Activated gamma-delta T cell treated with anti-CD3 and anti-CD28 coated beads, Interleukin-2, amount 50 U/mL, for 16 hours (primary cell): ENCODE results near the gene PZP.

Experiments
- DNase-seq: peaks from one replicate; pipeline ENCODE4 v3.0.0-alpha.2; 2020; ENCODE audit warnings: low read depth

PZP gene

DNA sequence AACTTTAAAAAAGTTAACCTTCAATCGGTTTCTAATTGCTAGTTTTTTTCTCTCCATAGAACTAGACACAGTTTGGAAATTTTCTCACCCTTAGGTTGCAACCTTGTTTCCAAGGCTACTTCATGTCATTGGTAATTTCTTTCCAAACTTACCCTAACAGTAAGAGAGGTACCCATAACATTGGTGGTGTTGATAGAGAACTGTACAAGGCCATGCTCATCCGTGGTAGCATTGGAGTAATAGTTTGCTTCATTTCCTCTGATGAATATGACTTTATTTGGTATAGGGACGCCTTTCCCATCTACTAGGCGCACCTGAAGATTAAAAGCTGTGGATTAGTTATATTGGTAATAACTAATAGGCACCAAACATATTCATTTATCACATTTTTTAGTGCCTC is 104.1 kb downstream of the PZP start:
- DNase-seq = no peak

DNA sequence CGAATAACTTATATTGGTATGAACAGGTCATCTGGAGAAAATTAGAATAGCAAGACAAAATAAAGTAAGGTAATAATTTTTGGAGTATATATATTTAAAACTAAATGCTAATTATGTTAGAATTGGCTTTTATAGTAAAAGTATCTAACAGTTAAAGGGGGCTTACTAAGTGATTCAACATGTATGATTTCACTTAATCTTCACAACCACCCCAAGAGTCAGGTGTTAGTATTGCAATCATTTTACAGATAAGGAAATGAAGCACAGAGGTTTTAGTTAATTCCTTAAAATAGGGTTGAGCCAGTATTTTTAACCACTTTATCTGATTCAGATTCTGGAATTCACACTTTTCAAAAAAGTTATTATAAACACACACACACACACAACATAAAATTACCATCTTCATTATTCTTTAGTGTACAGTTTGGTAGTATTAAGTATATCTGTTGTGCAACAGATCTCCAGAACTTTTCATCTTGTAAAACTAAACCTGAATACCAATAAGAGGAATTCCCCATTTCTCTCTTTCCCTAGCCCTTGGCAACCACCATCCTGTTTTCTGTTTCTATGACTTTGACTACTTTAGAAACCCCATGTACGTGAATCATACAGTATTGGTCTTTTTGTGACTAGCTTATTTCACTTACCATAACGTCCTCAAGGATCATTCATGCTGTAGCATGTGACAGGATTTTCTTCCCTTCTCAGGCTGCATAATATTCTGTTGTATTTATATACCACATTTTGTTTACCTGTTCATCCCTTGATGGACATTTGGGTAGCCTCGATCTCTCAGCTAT is 104.9 kb downstream of the PZP start:
- no peak for DNase-seq

DNA sequence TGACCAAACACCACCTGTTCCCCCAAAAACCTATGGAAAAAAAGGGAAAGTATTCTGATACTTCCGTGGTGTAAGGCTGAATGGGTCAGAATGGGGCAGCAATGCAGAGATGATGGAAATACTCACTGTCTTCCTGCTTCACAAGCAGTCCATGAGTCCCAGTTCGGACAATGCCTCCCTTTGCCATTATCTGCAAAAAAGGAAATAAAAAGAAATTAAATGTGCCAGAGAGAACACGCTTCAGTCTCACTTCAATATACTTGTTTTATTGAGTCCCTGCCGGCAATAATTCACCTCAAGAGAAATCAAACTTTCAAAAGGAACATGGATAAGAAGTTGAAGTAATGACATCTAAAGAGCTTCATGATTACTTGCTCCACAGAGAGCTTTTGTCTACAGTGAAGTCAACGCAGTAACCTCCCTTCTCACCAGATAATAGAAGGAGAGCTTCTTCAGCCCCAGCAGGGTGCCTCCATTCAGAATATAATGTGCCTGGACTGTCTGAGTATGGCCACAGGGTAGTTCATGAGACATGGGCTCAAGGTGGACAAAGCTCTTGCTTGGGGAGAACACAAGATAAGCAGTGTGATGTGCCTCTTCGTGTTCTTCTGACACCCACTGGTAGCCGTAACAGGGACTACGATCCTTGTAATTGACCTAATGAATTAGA is 107.0 kb downstream of the PZP start:
- DNase-seq = no peak

DNA sequence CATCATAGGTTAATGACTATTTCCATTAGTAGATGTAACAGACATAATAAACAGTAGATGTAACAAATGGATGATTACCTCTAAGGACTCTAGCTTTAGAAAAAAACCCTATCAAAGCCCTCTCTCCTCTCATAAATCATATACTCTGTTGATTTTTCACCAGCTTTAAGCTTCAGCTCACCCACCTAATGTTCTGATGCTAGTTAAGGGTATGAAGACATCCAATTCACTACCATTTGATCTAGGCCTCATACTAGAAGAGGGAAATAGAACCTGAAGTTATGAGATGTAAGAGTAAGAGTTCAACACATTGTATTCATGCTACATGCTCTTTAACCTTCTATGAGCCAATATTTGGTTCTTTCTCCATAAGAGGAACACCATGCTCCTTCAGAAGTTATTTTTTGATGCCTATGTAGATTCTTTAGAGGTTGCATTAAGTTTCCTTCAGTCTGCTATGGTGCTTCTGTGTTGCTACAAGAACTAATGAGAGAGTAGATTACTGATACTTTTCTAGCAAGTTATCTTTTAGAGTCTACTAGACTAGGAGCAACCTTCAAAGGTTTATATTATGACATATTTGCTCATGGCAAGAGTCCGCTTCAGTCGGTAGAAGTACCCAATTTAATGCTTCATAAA is 108.5 kb downstream of the PZP start:
- no peak for DNase-seq
